ENCODE data around the gene ETV2.
"Not testable (repeated sequence)": the region's sequence is repeated elsewhere in the genome, so short reads cannot be mapped to it uniquely, and the experiment has no call there.

Gene ETV2, protein sequence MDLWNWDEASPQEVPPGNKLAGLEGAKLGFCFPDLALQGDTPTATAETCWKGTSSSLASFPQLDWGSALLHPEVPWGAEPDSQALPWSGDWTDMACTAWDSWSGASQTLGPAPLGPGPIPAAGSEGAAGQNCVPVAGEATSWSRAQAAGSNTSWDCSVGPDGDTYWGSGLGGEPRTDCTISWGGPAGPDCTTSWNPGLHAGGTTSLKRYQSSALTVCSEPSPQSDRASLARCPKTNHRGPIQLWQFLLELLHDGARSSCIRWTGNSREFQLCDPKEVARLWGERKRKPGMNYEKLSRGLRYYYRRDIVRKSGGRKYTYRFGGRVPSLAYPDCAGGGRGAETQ

DNA sequence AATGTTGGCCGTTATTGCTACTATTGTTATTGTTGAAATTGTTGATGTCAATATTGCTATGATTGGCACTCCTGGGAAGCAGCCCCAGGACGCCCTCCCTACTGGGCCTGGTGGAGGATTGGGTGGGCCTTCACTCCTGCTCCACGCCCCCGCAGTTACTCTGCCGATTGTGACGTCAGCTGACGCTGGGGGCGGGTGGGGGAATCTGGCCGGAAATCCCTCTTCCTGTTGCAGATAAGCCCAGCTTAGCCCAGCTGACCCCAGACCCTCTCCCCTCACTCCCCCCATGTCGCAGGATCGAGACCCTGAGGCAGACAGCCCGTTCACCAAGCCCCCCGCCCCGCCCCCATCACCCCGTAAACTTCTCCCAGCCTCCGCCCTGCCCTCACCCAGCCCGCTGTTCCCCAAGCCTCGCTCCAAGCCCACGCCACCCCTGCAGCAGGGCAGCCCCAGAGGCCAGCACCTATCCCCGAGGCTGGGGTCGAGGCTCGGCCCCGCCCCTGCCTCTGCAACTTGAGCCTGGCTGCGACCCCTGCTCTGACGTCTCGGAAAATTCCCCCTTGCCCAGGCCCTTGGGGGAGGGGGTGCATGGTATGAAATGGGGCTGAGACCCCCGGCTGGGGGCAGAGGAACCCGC, at the start of gene ETV2:
Gene ETV2 (plus strand): TSS at position 231 of the 637 bp plus-strand sequence. CDS start 716 bp downstream, outside the sequence.
- no peak for DNase-seq (ENCODE audit: low read depth)
- TF ChIP-seq, protein P1, sequence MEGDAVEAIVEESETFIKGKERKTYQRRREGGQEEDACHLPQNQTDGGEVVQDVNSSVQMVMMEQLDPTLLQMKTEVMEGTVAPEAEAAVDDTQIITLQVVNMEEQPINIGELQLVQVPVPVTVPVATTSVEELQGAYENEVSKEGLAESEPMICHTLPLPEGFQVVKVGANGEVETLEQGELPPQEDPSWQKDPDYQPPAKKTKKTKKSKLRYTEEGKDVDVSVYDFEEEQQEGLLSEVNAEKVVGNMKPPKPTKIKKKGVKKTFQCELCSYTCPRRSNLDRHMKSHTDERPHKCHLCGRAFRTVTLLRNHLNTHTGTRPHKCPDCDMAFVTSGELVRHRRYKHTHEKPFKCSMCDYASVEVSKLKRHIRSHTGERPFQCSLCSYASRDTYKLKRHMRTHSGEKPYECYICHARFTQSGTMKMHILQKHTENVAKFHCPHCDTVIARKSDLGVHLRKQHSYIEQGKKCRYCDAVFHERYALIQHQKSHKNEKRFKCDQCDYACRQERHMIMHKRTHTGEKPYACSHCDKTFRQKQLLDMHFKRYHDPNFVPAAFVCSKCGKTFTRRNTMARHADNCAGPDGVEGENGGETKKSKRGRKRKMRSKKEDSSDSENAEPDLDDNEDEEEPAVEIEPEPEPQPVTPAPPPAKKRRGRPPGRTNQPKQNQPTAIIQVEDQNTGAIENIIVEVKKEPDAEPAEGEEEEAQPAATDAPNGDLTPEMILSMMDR (conservative IDR thresholded peaks at IDR 0.05; ENCODE audit: low read length), result no peak
- H3K4me3 ChIP-seq (ENCODE audit: low read length), result no peak within 1 kb of the TSS

DNA sequence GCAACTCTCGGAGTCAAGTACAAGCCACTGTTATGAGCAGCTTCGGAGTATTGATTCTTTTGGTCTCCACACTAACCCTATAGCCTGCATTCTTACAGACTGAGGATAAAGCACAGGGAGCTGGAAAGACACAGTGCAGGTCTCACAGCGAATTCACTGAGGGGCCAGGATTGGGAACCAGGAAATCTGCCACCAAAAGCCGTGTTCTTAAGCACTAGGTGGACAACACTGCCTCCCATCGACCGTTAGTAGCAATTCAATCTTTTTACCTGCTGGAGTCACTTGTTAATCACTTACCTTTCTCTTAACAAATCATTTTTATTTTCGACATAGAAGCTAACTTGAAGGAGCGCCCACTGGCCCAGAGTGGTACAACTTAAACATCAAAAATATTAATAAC, 49.3 kb upstream of the ETV2 start:
- TF ChIP-seq, protein P1 (conservative IDR thresholded peaks at IDR 0.05; ENCODE audit: low read length), result peak; percentile 65
- H3K4me3 ChIP-seq (ENCODE audit: low read length), result no peak overlapping the region
- peak; percentile 26 for DNase-seq (ENCODE audit: low read depth)

DNA sequence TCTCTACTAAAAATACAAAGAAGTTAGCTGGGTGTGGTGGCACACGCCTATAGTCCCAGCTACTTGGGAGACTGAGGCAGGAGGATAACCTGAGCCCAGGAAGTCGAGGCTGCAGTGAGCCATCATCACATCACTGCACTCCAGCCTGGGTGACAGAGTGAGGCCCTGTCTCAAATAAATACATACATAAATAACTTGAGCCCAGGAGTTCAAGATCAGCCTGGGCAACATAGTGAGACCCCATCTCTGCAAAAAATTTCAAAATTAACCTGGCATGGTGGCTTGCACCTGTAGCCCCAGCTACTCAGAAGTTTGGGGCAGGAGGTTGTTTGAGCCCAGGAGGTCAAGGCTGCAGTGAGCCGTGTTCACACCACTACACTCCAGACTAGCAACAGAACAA, 46.5 kb upstream of the ETV2 start:
- DNase-seq (ENCODE audit: low read depth); H3K4me3 ChIP-seq (ENCODE audit: low read length): not testable (repeated sequence)

DNA sequence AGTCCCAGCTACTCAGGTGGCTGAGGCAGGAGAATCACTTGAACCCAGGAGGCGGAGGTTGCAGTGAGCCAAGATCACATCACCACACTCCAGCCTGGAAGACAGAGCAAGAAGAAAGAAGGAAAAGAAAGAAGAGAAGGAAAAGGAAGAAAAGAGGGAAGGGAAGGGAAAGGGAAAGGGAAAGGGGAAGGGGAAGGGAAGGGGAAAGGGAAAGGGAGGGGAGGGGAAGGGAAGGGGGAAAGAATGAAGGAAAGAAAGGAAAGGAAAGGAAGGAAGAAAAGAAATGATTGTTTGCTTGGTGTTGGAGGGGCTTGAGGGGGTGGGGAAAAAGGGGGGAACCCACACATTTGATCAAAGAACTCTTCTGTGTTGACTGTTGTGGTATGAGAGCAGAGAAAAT, 45.6 kb upstream of the ETV2 start:
- TF ChIP-seq, protein P1 (conservative IDR thresholded peaks at IDR 0.05; ENCODE audit: low read length), result no peak
- DNase-seq (ENCODE audit: low read depth), result no peak
- H3K4me3 ChIP-seq (ENCODE audit: low read length), result no peak overlapping the region

DNA sequence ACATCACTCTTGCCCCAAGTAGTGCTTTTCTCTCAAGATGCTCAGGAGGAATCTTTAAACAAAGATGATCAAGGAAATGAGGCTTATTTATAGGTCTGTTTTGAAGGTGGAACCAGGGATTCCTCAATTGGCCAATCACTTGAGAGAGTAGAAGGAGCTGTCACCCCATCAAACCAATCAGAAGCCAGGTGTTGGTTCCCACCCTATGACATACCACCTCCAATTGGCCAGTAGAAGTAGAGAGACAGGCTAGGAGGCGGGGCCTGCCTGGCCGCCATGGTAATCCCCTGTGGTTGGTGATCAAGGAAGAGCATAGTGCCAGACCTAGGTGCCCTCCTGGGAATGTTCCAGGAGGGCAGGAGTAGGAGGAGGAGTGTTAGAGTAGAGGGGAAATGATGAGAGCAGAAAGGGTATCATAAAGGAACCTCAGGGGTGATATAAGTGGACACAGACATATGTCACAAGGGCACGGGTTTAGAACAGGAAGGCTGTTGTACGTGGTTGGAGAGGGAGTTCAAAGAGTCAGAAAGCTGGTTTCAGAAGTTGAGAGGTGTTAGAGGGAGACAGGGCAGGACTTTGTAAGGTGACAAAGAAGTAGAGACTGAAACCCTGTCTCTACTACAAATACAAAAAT, 45.1 kb upstream of the ETV2 start:
- no peak overlapping the region for H3K4me3 ChIP-seq (ENCODE audit: low read length)
- DNase-seq (ENCODE audit: low read depth), result no peak
- TF ChIP-seq, protein P1 (conservative IDR thresholded peaks at IDR 0.05; ENCODE audit: low read length), result no peak

DNA sequence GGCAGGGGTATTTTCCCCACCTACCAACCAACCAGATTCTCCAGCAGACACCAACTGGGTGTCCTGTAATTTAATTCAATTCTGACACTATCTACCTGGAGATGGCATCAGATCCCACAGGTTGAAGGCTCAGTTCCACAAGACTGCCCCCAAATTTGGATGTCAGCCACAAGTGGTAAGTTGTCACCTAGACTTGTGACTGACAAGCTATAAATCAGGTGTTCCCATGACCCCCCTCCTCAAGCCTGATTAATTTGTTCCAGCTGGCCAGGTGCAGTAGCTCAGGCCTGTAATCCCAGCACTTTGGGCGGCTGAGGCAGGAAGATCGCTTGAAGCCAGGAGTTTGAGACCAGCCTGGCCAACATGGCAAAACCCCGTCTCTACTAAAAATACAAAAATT, 39.6 kb upstream of the ETV2 start:
- TF ChIP-seq, protein P1 (conservative IDR thresholded peaks at IDR 0.05; ENCODE audit: low read length), result no peak
- H3K4me3 ChIP-seq (ENCODE audit: low read length), result no peak overlapping the region
- DNase-seq (ENCODE audit: low read depth), result no peak

DNA sequence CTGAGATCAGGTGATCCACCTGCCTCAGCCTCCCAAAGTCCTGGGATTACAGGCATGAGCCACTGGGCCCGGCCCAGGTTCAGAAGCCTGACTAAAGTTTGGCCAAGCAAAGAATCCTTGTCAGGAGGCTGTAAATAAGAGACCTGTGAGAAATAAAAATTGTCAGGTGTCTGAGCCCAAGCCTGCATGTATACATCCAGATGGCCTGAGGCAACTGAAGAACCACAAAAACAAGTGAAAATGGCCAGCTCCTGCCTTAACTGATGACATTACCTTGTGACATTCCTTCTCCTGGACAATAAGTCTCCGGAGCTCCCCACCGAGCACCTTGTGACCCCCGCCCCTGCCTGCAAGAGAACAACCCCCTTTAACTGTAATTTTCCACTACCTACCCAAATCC, 37.1 kb upstream of the ETV2 start:
- not testable (repeated sequence) for H3K4me3 ChIP-seq (ENCODE audit: low read length); DNase-seq (ENCODE audit: low read depth)

DNA sequence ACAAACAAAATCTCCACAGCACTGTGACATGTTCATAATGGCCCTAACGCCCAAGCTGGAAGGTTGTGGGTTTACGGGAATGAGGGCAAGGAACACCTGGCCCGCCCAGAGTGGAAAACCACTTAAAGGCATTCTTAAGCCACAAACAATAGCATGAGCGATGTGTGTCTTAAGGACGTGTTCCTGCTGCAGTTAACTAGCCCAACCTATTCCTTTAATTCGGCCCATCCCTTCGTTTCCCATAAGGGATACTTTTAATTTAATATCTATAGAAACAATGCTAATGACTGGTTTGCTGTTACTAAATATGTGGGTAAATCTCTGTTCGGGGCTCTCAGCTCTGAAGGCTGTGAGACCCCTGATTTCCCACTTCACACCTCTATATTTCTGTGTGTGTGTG, 34.4 kb upstream of the ETV2 start:
- not testable (repeated sequence) for DNase-seq (ENCODE audit: low read depth); H3K4me3 ChIP-seq (ENCODE audit: low read length)
